Limb (tissue), 2 donors: ENCODE results near the gene WDR13.
A peak's percentile ranks its signal among the peaks of the same experiment; 100 is the strongest.
"Not testable (repeated sequence)": the region's sequence is repeated elsewhere in the genome, so short reads cannot be mapped to it uniquely, and the experiment has no call there.

Experiments used
- DNase-seq, 2 donors: peaks; one replicate each; pipeline ENCODE4 v3.0.0-alpha.2; 2016; ENCODE audit errors: extremely low spot score in 2 of 2

WDR13 gene

DNA sequence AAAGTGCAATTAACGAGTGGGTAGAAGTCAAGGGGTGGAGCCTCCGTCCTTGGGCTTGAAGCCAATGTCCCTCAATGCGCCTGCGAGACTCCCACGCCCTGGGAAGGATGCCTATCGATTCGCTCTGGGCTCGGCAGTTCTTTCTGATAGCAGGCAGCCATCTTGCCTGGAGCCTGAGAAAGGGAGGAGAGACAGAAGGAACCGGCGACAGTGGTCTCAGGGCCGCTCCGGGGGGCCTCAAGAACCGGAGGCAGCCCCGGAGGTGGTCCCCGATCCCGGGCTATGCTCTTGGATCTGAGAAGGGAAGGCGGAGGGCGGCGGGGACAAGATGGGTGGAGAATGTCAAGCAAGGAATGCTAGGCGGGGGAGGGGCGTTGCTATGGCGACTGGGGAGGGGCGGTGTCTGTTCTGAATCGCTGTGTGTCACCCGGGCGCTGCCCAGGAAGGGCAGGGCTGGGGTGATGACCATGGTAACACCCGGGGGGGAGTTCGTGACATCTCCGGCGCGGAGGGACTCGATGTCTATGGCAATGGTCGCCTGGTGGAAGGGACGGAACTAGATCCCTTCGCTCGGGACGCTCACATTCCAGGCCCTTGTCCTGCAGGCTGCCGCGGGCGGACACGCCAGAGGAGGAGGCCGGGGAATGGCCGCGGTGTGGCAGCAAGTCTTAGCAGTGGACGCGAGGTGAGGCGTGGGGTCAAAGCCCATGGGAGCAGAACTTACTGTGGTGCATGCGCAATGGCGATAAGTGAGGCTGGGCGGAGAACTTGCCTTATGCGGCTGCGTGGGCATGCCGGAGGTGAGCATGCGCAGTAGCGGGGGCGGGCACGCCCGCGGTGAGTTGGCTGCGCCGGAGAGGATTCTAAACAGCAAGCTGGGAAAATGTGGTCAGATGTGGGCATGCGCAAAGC, at the start of gene WDR13:
TSS of gene WDR13 (plus strand) at position 140 of the 912 bp plus-strand sequence. CDS start at position 645, 505 bp downstream.
- DNase-seq = peak; percentile 85 to 93

DNA sequence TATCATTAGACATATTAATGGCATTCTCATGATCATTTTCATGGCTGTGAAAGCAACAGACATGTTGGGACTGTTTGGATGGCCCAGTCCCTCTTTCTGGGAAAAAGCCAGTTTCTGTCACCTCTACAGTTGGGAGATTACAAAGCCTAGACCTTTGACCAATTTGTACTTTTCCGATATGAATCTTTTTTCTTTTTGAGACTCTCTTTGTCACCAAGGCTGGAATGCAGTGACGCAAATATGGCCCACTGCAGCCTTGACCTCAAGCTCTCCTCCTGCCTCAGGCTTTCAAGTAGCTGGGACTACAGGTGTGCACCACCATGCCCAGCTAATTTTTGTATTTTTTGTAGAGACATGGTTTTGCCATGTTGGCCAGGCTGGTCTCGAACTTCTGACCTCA, 48.4 kb upstream of the WDR13 start:
- DNase-seq = no peak

GRCh38 chrX:48555731-48556325, 41.5 kb upstream of the WDR13 start:
- not testable (repeated sequence) for DNase-seq

DNA sequence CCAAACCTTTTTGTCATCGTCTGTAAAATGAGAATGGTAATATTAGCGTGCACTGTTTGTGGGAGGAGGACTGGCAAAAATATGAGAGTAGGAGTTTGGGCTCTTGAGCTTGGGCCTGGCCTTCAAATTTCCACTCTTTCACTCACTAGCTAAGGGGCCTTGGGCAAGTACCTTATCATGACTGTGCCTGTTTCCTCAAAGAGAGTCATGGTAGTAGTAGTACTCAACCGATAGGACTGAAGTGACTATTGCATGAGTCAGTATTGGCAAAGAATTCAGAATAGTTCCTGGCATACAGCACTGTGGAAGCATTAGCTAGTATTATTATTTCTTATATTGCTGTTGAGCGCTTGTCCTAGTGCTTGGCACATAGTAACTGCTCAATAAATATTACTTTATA, 39.0 kb upstream of the WDR13 start:
- no peak for DNase-seq

- DNase-seq = no peak
Observed at GRCh38 chrX:48559636-48560035, 37.7 kb upstream of the WDR13 start.

- no peak for DNase-seq
Observed at GRCh38 chrX:48560056-48560455, 37.2 kb upstream of the WDR13 start.

- DNase-seq = no peak
Observed at GRCh38 chrX:48560681-48561080, 36.6 kb upstream of the WDR13 start.

- DNase-seq = no peak
Observed at GRCh38 chrX:48569958-48570357, 27.3 kb upstream of the WDR13 start.

- DNase-seq = peak in 1 of 2 donors; percentile 56
Observed at GRCh38 chrX:48573690-48574269, 23.5 kb upstream of the WDR13 start.

GRCh38 chrX:48574270-48575266, 22.7 kb upstream of the WDR13 start, which contains the start of gene RBM3:
Gene RBM3 (plus strand): TSS chrX:48574484. CDS start chrX:48575181, 697 bp downstream.
- peak; percentile 88 for DNase-seq

DNA sequence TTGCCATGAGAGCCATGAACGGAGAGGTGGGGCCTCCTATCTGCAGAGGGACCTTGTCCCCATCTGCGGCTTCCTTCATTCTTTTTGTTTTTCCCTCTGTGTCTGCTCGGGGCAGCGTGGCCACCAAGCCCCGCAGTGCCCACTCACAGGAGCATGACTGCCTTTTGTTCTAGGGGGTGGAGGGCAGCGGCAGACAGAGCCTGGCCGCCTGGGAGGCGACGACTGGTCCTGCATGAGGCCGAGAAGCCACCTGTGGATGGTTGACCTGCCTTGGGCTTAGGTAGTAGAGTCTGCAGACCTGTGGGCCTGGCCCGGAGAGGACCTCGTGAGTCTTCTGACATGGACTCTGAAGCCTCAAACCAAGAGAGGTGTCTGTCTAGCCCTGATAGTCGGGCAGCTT, 21.6 kb upstream of the WDR13 start:
- no peak for DNase-seq

GRCh38 chrX:48576108-48576507, 21.2 kb upstream of the WDR13 start:
- no peak for DNase-seq

GRCh38 chrX:48578661-48579128, 18.6 kb upstream of the WDR13 start:
- no peak for DNase-seq

GRCh38 chrX:48579259-48579658, 18.0 kb upstream of the WDR13 start:
- DNase-seq = no peak

- no peak for DNase-seq
Observed at GRCh38 chrX:48580662-48581061, 16.6 kb upstream of the WDR13 start.

DNA sequence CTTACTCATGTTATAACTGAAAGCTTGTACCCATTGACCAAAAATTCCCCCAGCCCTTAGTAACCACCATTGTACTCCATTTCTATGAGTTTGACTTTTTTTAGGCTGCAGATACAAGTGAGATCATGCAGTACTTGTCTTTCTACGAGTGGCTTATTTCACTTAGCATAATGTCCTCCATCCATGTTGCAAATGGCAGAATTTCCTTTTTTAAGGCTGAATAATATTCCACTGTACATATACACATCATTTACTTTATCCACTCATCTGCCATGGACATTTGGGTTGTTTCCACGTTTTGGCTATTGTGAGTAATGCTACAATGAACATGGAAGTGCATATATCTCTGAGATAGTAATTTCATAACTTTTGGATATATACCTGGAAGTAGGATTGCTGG, 12.6 kb upstream of the WDR13 start:
- no peak for DNase-seq

DNA sequence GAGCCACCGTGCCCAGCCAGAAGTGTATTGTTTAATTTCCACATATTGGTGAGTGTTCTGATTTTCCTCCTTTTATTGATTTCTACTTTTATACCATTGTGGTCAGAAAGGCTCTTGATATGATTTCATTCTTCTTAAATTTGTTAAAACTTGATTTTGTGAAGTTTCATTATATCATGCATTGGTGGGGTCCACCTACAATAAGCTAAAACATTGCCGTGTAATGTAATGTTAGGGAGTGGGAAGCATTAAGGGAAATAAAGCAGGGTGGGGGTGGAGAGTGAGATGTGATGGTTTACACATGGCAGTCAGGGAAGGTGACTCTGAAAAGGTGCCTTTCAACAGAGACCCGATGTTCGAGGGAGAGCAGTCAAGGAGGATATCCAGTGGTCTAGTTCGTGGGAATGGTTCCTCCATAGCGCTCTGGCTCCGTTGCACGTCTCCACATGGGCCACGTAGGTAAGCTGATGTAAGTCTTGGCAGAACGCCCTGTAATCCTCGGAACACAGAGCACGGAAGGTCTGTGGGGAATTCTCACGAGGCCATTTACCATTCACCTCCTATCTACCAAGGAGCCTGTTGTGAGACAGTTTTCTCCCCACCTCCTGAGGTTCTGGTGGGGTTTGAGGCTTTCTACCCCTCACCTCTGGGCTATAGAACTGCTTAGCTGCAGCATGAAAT, 7.7 kb upstream of the WDR13 start:
- DNase-seq = no peak

GRCh38 chrX:48590203-48591103, 6.8 kb upstream of the WDR13 start:
- DNase-seq = no peak

DNA sequence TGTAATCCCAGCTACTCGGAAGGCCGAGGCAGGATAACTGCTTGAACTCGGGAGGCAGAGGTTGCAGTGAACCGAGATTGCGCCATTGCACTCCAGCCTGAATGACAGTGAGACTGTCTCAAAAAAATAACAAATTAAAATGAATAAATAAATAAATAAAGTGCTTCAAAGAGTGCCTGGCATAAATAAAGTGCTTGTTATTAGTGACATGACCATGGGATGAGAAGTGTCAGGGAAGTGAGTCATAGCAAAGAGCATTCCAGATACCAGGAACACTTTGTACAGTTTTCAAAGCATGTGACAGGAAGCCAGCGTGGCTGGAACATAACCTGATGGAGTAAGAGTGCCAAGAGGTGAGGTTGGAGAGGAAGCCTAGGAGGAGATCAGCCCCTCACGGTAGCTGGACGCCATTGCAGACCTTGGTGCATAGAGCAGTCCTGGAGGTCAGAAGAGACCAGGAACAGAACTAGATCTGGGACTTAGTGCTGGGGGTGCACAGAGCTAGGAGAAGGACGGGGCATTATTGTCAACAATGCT, 6.0 kb upstream of the WDR13 start:
- DNase-seq = no peak
